Stimulated activated naive CD8-positive, alpha-beta T cell treated with anti-CD3 and anti-CD28 coated beads, Interleukin-15, amount 100 ng/mL, for 72 hours (primary cell): ENCODE measurements around the gene TALDO1.

Experiments
- ATAC-seq: fragments of 150-1000 bp; cut with Tn5 transposase; 2 replicates; pipeline ENCODE4 v1.10.0; 2021; ENCODE audit warnings: mild to moderate bottlenecking, moderate library complexity
- DNase-seq, 2 donors: peaks; one replicate each; pipeline ENCODE4 v3.0.0; 2021 to 2022
- H3K27ac Mint-ChIP-seq, 2 donors: one replicate each; pipeline ENCODE4 v1.8.0; 2022; ENCODE audit warnings: mild to moderate bottlenecking in 2 of 2, mixed read lengths in 2 of 2, moderate library complexity in 2 of 2
- H3K27me3 Mint-ChIP-seq: one replicate; pipeline ENCODE4 v1.8.0; 2022; ENCODE audit warnings: mixed read lengths
- H3K4me1 Mint-ChIP-seq: one replicate; pipeline ENCODE4 v1.8.0; 2022; ENCODE audit warnings: mild to moderate bottlenecking, mixed read lengths
- H3K4me3 Mint-ChIP-seq, 2 donors: one replicate each; pipeline ENCODE4 v1.8.0; 2022; ENCODE audit warnings: mild to moderate bottlenecking in 2 of 2, mixed read lengths in 2 of 2, moderate library complexity in 1 of 2
- H3K9me3 Mint-ChIP-seq, 2 donors: one replicate each; pipeline ENCODE4 v1.8.0; 2022; ENCODE audit warnings: mixed read lengths in 2 of 2

TALDO1 gene

DNA sequence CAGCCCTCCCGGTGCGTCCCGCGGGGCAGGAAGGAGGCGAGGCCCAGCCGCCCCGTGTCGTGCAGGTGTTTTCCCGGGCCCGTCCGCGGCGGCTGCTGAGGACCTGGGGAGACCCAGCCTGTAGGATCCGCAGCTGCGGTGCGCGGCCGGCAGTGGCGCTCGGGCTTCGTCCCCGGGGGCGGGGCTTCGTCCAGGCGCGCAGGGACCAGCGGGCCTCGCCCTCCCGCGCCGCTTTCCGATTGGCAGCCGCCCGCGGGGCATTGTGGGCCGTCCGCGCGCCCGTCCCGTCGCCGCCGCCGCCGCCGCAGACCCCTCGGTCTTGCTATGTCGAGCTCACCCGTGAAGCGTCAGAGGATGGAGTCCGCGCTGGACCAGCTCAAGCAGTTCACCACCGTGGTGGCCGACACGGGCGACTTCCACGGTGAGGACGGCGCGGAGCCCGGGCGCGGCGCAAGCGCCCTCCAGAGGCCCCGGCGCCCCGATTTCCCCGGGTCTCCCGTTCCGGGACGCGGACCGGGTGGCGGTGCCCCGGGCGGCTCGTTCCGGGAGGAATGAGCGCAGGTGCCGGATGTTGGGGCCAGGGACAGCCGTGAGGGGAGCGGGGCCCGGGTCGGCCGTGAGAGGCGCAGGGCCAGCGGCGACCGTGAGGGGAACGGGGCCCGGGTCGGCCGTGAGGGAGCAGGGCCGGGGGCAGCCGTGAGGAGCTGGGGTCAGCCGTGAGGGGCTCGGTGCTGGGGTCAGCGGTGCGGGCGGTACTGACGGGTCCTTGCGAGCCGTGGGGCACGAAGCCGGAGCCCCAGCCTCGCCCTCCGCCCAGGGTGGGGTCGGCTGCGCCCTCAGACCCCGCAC is at the start of gene TALDO1:
Gene TALDO1 (plus strand): TSS at position 307 of the 849 bp plus-strand sequence. CDS start 18 bp downstream, at position 325.
- H3K9me3 Mint-ChIP-seq, result no peaks in the 10 kb centered on the region
- peak within 1 kb of the TSS; percentile 84 to 93 for H3K27ac Mint-ChIP-seq
- no peaks in the 10 kb centered on the region for H3K27me3 Mint-ChIP-seq
- peak; percentile 88 to 91 for DNase-seq
- peak; percentile 95 for ATAC-seq
- peak within 1 kb of the TSS; percentile 87 to 89 for H3K4me3 Mint-ChIP-seq
- H3K4me1 Mint-ChIP-seq, result peaks cover 28% of the 10 kb centered on the region

- peak overlapping the region; percentile 30 to 63 for H3K27ac Mint-ChIP-seq
Observed at GRCh38 chr11:697811-698311, 49.4 kb upstream of the TALDO1 start.

GRCh38 chr11:698493-699115 is 48.7 kb upstream of the TALDO1 start:
- Mint-ChIP-seq H3K4me3 (no peak overlapping the region), H3K27ac (peak overlapping the region in 1 of 2 donors; percentile 9), H3K9me3 (no peaks in the 10 kb centered on the region), H3K27me3 (no peaks in the 10 kb centered on the region), H3K4me1 (peaks cover 43% of the 10 kb centered on the region)
- DNase-seq (no peak), ATAC-seq (no peak)

More at GRCh38 chr11:697811-698311, 49.4 kb upstream of the TALDO1 start:
- no peaks in the 10 kb centered on the region for H3K9me3 Mint-ChIP-seq
- H3K4me3 Mint-ChIP-seq, result peak overlapping the region in 1 of 2 donors; percentile 51
- H3K27me3 Mint-ChIP-seq, result no peaks in the 10 kb centered on the region
- H3K4me1 Mint-ChIP-seq, result peaks cover 48% of the 10 kb centered on the region
- DNase-seq (no peak), ATAC-seq (no peak)

DNA sequence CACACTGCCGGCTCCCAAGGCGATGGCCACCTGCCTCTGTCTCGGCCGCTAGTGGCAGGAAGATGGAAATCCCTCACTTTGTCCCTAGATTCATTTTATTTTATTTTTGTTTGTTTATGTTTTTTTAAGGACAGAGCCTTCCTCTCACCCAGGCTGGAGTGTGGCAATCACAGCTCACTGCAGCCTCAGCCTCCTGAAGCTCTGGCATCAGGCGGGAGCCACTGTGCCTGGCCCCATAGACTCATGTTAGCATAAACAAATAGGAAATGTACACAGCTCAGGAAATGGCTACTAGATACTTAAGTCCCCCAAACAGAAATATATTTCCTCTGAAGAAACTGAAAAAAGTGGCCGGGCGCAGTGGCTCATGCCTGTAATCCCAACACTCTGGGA is 48.2 kb upstream of the TALDO1 start:
- Mint-ChIP-seq H3K4me1 (peaks cover 38% of the 10 kb centered on the region), H3K4me3 (no peak overlapping the region), H3K9me3 (no peaks in the 10 kb centered on the region), H3K27ac (no peak overlapping the region), H3K27me3 (no peaks in the 10 kb centered on the region)
- ATAC-seq (no peak), DNase-seq (no peak)

GRCh38 chr11:699753-700152 is 47.5 kb upstream of the TALDO1 start:
- ATAC-seq (no peak), DNase-seq (no peak)
- H3K4me1 Mint-ChIP-seq, result peaks cover 37% of the 10 kb centered on the region
- no peaks in the 10 kb centered on the region for H3K9me3 Mint-ChIP-seq
- no peaks in the 10 kb centered on the region for H3K27me3 Mint-ChIP-seq
- no peak overlapping the region for H3K4me3 Mint-ChIP-seq
- H3K27ac Mint-ChIP-seq, result no peak overlapping the region

DNA sequence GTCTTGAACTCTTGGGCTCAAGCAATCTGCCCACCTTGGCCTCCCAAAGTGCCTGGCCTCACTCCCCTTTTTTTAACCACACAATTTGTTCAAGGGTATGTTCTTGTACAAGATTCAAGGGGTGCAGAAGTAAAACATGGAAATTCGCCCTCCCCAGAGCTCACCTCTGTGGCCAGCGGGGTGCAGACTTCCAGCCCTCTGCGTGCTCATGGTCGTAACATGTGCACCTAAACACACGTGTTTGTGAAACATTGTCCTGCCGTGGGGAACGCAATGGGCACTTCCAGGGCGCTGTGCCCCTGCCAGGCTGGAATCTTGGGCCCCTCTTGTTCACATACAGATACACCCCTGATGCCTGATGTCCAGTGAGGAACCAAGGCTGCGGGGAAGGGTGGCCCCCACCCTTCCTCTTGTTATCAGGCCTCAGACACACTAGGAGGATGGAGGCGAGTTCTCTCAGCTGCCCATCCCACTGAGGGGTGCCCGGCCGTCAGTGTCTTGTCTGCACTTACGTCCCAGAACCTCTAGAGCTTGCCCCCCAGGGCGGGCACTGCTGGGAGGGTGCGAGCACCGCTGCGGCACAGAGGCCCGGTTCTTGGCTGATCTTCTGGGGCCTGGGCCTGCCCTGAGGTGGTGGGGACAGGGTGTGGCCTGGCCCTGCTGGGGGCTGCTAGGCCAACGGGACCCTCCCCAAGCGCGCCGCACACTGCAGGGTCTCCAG is 45.4 kb upstream of the TALDO1 start:
- peaks cover 11% of the 10 kb centered on the region for H3K27me3 Mint-ChIP-seq
- no peak overlapping the region for H3K4me3 Mint-ChIP-seq
- DNase-seq (no peak), ATAC-seq (no peak)
- no peaks in the 10 kb centered on the region for H3K9me3 Mint-ChIP-seq
- peaks cover 41% of the 10 kb centered on the region for H3K4me1 Mint-ChIP-seq
- no peak overlapping the region for H3K27ac Mint-ChIP-seq

DNA sequence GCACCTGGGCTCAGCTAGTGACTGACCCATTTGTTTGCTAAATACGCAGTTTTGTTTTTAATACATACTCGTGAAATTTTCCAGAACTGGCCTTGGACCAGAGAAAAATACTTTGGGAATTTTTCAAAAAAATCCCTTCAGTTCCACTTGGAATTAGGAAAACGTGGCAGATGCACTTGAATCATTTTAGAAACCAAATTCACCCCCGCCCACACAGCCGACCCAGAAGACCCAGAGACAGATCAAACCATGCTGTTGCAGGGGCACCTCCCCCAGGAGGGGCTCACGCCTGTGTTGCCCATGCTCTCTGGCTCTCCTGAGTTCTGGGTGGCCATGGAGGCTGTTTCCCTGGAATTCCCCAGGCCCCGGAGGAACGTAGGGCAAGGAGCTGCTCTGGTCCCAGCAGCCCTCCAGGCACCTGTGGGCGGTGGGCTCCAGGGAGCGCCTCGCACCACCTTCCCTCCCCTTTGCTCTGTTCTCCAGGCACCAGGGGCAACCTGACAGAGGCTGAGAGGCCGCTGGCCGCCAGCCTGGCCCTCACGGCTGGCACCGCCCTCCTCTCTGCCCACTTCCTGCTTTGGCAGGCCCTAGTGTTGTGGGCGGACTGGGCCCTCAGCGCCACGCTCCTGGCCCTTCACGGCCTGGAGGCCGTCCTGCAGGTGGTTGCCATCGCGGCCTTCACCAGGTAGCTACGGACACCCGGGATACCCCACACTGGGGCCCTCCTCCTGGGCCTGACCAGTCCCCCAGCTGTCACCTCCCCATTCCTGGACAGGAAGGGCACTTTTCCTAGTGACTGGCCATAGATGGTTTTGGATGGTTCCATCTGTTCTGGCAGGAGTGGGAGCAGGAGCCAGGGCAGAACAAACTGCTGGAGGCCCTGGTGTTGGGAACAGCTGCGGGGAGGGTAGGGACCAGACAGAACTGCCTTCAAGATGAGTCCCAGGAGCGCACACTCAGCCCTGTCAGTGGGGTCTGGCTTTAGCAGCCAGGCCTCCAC is 44.5 kb upstream of the TALDO1 start:
- peak overlapping the region in 1 of 2 donors; percentile 95 for H3K27ac Mint-ChIP-seq
- ATAC-seq (no peak), DNase-seq (no peak)

DNA sequence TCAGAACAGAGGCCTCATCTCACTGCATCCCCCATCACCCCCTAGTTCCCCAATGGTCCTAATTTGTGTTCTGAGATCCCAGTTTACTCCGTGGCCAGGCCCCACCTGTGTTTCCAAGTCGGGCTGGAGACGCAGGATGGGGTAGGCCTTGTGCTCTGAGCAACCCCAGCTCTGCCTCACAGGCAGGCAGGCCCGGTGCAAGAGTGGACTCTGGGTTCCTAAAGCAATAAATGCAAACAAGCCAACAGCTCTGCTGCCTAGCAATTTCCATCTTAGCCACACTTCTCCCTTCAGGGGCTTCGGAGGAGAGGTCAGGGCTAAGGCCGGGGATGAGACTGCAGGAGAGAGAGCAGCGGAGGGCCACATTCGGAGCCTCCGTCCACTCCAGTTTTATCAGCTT is 43.8 kb upstream of the TALDO1 start:
- peaks cover 32% of the 10 kb centered on the region for H3K4me1 Mint-ChIP-seq
- no peaks in the 10 kb centered on the region for H3K9me3 Mint-ChIP-seq
- DNase-seq (no peak), ATAC-seq (no peak)
- peak overlapping the region in 1 of 2 donors; percentile 7 for H3K27ac Mint-ChIP-seq
- peaks cover 25% of the 10 kb centered on the region for H3K27me3 Mint-ChIP-seq
- H3K4me3 Mint-ChIP-seq, result no peak overlapping the region

More for the DNA sequence above, 44.5 kb upstream of the TALDO1 start:
- H3K27me3 Mint-ChIP-seq, result peaks cover 20% of the 10 kb centered on the region
- H3K9me3 Mint-ChIP-seq, result no peaks in the 10 kb centered on the region
- peaks cover 40% of the 10 kb centered on the region for H3K4me1 Mint-ChIP-seq
- no peak overlapping the region for H3K4me3 Mint-ChIP-seq

DNA sequence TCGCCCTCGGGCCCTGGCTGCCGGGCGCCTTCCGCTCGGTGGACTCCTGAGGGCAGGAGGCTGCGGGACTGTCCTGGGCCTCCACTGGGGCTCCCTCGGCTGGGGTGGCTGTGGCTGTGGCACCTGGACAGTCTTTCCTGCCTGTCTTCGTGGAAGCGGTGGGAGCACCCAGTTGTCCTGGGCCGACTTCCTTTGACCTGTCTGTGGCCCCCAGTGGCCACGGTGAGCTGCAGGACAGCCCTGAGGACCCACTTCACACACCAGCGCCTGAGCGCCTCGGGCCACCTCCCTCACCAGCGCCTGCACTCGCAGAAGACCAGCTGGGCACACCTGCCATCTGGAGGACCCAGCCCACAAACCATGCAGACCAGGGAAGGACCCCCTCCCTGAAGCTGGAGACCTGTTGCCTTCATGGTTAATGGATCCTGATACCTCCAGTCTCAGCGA is 43.0 kb upstream of the TALDO1 start:
- H3K4me1 Mint-ChIP-seq, result peaks cover 26% of the 10 kb centered on the region
- H3K4me3 Mint-ChIP-seq, result no peak overlapping the region
- no peaks in the 10 kb centered on the region for H3K9me3 Mint-ChIP-seq

DNA sequence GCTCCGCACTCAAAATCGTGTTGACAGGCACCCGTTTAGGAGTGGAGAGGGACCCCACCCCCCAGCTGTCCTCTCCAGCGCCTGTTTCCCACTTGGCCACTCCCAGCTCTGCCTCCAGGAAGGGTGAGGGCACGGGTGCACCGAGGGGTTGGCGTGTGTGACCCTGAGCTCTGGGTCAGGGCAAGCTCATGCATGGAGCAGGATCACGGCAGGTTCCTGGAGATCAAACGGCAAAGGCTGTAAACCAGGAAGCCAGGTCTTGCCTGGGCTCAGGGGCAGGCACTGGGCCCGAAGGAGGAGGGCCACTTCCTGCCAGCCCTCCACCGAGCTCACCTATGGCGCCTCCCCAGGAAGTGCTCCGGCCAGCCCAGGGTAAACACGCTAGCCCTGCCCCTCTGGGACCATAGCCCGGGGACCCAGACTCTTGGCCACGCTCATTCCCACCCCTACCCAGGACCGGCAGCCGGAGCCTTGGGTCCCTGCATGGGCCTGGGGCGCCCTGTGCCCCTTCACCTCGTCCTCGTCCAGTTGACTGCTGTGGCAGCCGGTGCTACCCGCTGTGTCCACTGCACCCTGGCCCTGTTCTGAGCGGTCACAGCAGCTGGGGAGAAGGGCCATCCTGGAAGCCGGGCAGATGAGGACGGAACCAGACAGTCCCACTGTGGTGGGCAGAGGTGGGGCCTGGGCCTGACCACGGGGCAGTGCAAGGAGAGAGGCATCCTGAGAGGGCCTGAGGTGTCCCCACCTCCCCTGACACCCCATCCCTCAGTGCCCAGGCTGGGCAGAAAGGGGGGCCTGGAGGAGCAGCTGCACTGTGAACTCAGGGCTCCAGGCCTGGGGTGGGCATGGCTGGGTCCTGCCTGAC is 42.3 kb upstream of the TALDO1 start:
- ATAC-seq, result peak; percentile 13
- H3K4me3 Mint-ChIP-seq, result peak overlapping the region in 1 of 2 donors; percentile 58

More for the DNA sequence above, 43.0 kb upstream of the TALDO1 start:
- DNase-seq (no peak), ATAC-seq (no peak)
- Mint-ChIP-seq H3K27ac (no peak overlapping the region), H3K27me3 (peaks cover 25% of the 10 kb centered on the region)

GRCh38 chr11:705646-706438 is 41.4 kb upstream of the TALDO1 start, which contains the start of gene EPS8L2:
EPS8L2 (plus strand) TSS chr11:706231; CDS start chr11:709408, 3,177 bp downstream.
- Mint-ChIP-seq H3K9me3 (no peaks in the 10 kb centered on the region), H3K4me1 (peaks cover 33% of the 10 kb centered on the region), H3K27me3 (peaks cover 39% of the 10 kb centered on the region), H3K4me3 (peak within 1 kb of the TSS; percentile 42 to 71), H3K27ac (no peak within 1 kb of the TSS)
- ATAC-seq (peak; percentile 52), DNase-seq (no peak)

More for the DNA sequence above, 42.3 kb upstream of the TALDO1 start:
- Mint-ChIP-seq H3K27ac (no peak overlapping the region), H3K9me3 (no peaks in the 10 kb centered on the region), H3K4me1 (peaks cover 26% of the 10 kb centered on the region), H3K27me3 (peaks cover 31% of the 10 kb centered on the region)
- no peak for DNase-seq

DNA sequence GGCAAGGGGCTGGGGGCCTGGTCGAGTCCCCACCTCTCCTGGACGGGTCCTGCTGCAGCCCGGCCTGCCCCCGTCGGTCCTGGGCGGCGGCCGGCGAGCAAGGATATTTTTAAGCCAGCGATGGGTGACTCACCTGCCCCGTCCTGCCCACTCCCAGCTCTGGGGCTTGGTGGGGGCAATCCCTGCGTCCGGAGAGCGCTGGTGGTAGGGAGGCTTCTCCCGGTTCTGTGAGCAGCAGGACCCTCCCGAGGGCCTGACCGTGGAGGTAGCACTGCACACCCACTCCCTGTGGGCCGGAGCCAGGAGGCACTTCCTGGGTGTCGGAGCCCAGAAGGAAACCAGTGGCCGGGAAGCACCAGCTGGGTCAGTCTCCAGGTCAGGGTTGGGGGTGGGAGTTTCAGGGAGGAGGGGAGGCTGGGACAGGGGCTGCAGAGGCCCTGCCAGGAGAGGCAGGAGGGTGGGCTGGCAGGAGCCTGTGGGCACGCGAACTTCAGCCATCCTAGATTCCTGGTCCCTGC is 40.8 kb upstream of the TALDO1 start:
- peak overlapping the region in 1 of 2 donors; percentile 18 for H3K4me3 Mint-ChIP-seq
- peak; percentile 6 for ATAC-seq
- H3K27ac Mint-ChIP-seq, result no peak overlapping the region
- no peaks in the 10 kb centered on the region for H3K9me3 Mint-ChIP-seq
- peaks cover 40% of the 10 kb centered on the region for H3K4me1 Mint-ChIP-seq
- DNase-seq, result no peak
- H3K27me3 Mint-ChIP-seq, result peaks cover 46% of the 10 kb centered on the region
